Stimulated activated CD4-positive, alpha-beta T cell treated with anti-CD3 and anti-CD28 coated beads, Interleukin-12 subunit alpha, Interleukin-12 subunit beta, amount 100 ng/mL, for 4 hours (primary cell): ENCODE results near the gene LRG1.

Source experiments
- DNase-seq: peaks from one replicate; pipeline ENCODE4 v3.0.0-alpha.2; 2020

LRG1 gene

GRCh38 chr19:4506449-4507149 is 33.2 kb downstream of the LRG1 start:
- no peak for DNase-seq

GRCh38 chr19:4505570-4506448 is 34.0 kb downstream of the LRG1 start:
- DNase-seq: no peak

- no peak for DNase-seq
Measured at GRCh38 chr19:4504891-4505569, 34.8 kb downstream of the LRG1 start.

- no peak for DNase-seq
Measured at GRCh38 chr19:4504297-4504701, 35.5 kb downstream of the LRG1 start.

GRCh38 chr19:4503825-4504170 is 36.0 kb downstream of the LRG1 start:
- no peak for DNase-seq

GRCh38 chr19:4503132-4503824 is 36.6 kb downstream of the LRG1 start:
- DNase-seq: no peak

GRCh38 chr19:4502282-4503131 is 37.3 kb downstream of the LRG1 start:
- DNase-seq: no peak

- DNase-seq: no peak
Measured at GRCh38 chr19:4501691-4502090, 38.1 kb downstream of the LRG1 start.

GRCh38 chr19:4500841-4501591 is 38.8 kb downstream of the LRG1 start:
- no peak for DNase-seq

GRCh38 chr19:4499855-4500254 is 40.0 kb downstream of the LRG1 start:
- DNase-seq: no peak

- DNase-seq: no peak
Measured at GRCh38 chr19:4499318-4499717, 40.5 kb downstream of the LRG1 start.

- no peak for DNase-seq
Measured at GRCh38 chr19:4498694-4499093, 41.1 kb downstream of the LRG1 start.

GRCh38 chr19:4497770-4498389 is 42.0 kb downstream of the LRG1 start:
- no peak for DNase-seq

- DNase-seq: no peak
Measured at GRCh38 chr19:4496304-4496703, 43.5 kb downstream of the LRG1 start.

GRCh38 chr19:4495471-4495870 is 44.4 kb downstream of the LRG1 start:
- no peak for DNase-seq

- DNase-seq: no peak
Measured at GRCh38 chr19:4494691-4495064, 45.2 kb downstream of the LRG1 start.

GRCh38 chr19:4493929-4494690 is 45.7 kb downstream of the LRG1 start:
- no peak for DNase-seq

GRCh38 chr19:4493104-4493928 is 46.5 kb downstream of the LRG1 start:
- no peak for DNase-seq
